ENCODE data around the gene WWOX. TPM values are rescaled to one million over a fixed set of nuclear protein-coding genes. Genes with fewer than 3 reads are reported as not detected.

The WWOX gene
- total and polyA plus RNA-seq, 2 of the 4 experiments (the other 2 are of a cell fraction): 2.7 to 5.4 TPM

DNA sequence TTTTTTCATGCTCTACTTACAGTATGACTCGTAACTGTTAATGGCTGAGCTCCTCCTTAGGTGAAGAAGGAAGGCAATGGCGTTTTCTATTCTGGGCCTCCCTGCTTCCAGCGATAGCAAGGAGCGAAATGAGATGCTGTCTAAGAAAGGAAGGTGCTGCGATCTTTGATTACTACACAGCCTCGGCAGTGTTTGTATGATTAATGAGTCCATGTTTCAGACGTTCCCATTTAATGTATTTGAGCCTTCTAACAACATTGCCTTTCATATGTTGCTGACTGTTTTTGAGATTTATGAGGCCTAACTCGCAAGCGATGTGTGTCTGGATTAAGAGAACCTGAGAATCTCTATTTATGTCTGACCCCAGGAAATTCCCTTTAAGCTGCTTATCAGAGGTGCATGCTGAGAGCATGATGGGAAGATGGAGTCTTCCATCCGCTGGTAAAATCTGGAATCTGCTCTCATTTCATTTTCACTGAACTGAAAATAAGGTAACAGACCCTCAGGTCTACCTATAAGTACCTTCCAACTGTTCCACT, 403.4 kb downstream of the WWOX start:
- in situ Hi-C loops (cut with MboI; ENCODE audit: low sequenced_read_pairs) (no loop called here), intact Hi-C loops (cut with micrococcal nuclease) (no loop called here)
- no peak for TF ChIP-seq BHLHE40 (IDR thresholded peaks at IDR 0.05; ENCODE audit: low read depth, low read length)

More for the DNA sequence above, 403.4 kb downstream of the WWOX start:
- H3K18ac ChIP-seq (ENCODE audit: low read depth, low read length): no peak overlapping the region
- no peak overlapping the region for H2BK15ac ChIP-seq (ENCODE audit: low read depth, low read length)
- H3K9me1 ChIP-seq (ENCODE audit: insufficient read depth, low read length): no peaks in the 10 kb centered on the region
- CTCF ChIA-PET: no interaction called here
- H3K14ac ChIP-seq (replicated peaks; ENCODE audit: low read depth, low read length): no peak overlapping the region
- H3K79me1 ChIP-seq (ENCODE audit: low read depth in 1 of 2, low read length in 2 of 2): no peaks in the 10 kb centered on the region
- H4K5ac ChIP-seq (ENCODE audit: low read depth, low read length): no peak overlapping the region
- ATAC-seq (ENCODE audit: low read depth) (no peak), DNase-seq (no peak)
- H3K4ac ChIP-seq (ENCODE audit: low read depth, low read length): no peak overlapping the region
- H2BK120ac ChIP-seq (ENCODE audit: low read depth, low read length): no peak overlapping the region
- H2AK5ac ChIP-seq (ENCODE audit: low read depth, low read length): no peak overlapping the region
- H3K27me3 ChIP-seq (ENCODE audit: control insufficient read depth, insufficient read depth, low read length): no peaks in the 10 kb centered on the region
- no peak overlapping the region for H3K9ac ChIP-seq (ENCODE audit: low read depth, low read length)
- no peaks in the 10 kb centered on the region; the same call in 1 of the 2 replicates for H3K4me1 ChIP-seq (ENCODE audit: control insufficient read depth, insufficient read depth, low read length)
- no peak overlapping the region for H2AK9ac ChIP-seq (replicated peaks; ENCODE audit: low read depth, low read length, poor library complexity)
- H2BK20ac ChIP-seq (ENCODE audit: low read depth, low read length): no peak overlapping the region
- no CpG with 5 or more reads among the region's 10 CpGs for WGBS, 2 experiments (ENCODE audit: extremely low coverage in 2 of 2, insufficient read length in 1 of 2)
- no peak overlapping the region for H2AFZ ChIP-seq (replicated peaks; ENCODE audit: low read length, poor library complexity)
- H3K36me3 ChIP-seq (ENCODE audit: control insufficient read depth, insufficient read depth, low read length): no peaks in the 10 kb centered on the region
- H3K9me3 ChIP-seq (ENCODE audit: control insufficient read depth, insufficient read depth, low read length): peaks cover 12% of the 10 kb centered on the region
- H4K91ac ChIP-seq (ENCODE audit: insufficient read depth, low read depth, low read length): no peak overlapping the region
- no peak overlapping the region for H3K4me2 ChIP-seq (ENCODE audit: low read depth, low read length)
- dilution Hi-C loops (cut with HindIII; ENCODE audit: low sequenced_read_pairs, unreplicated experiment): no loop called here
- no TSS peak for BruUV-seq (replicated peaks)
- H3K4me3 ChIP-seq (ENCODE audit: insufficient read depth, low read depth, low read length): no peak overlapping the region
- no peak overlapping the region for H3K27ac ChIP-seq (ENCODE audit: insufficient read depth, low read length)
- no peak overlapping the region for H3K56ac ChIP-seq (ENCODE audit: extremely low read depth, insufficient read depth, low read length)
- no peaks in the 10 kb centered on the region for H4K20me1 ChIP-seq (ENCODE audit: insufficient read depth, low read length)
- H2BK5ac ChIP-seq (ENCODE audit: low read depth, low read length, poor library complexity, severe bottlenecking): no peak overlapping the region
- no peak overlapping the region for H4K8ac ChIP-seq (ENCODE audit: low read depth in 2 of 2, low read length in 2 of 2)
- H3K23ac ChIP-seq (ENCODE audit: low read depth, low read length): no peak overlapping the region
- POLR2A ChIA-PET (ENCODE audit: unreplicated experiment): interaction anchor here (0.6 kb wide), 1 partner anchor 1099 kb away, joined by 3 read pairs; no protein-coding TSS in a partner anchor
